ENCODE results near the gene MAOA.
"Not testable (repeated sequence)": the region's sequence is repeated elsewhere in the genome, so short reads cannot be mapped to it uniquely, and the experiment has no call there.

The MAOA gene

GRCh38 chrX:43718546-43718945, 62.4 kb downstream of the MAOA start:
- DNase-seq, result no peak

DNA sequence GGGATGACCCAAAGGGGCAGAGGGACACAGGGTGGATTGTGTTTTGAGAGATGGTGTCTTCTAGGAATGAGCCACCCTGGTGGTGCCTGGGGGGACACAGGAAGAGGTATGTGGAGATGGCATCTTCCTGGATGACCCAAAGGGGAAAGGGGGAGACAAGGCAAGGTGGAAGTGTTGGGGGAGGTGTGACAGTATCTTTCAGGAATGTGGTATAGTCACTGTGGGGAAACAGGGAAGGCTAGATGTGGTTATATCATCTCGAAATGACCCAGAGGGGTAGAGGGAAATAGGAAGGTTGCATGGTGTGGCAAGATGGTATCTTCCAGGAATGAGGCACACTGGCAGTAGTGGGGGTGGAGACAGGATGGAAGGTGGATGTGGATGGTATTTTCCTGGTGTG, 62.9 kb downstream of the MAOA start:
- no peak for DNase-seq

GRCh38 chrX:43720082-43720481, 64.0 kb downstream of the MAOA start:
- DNase-seq, result no peak

GRCh38 chrX:43720961-43721360, 64.9 kb downstream of the MAOA start:
- DNase-seq, result no peak

DNA sequence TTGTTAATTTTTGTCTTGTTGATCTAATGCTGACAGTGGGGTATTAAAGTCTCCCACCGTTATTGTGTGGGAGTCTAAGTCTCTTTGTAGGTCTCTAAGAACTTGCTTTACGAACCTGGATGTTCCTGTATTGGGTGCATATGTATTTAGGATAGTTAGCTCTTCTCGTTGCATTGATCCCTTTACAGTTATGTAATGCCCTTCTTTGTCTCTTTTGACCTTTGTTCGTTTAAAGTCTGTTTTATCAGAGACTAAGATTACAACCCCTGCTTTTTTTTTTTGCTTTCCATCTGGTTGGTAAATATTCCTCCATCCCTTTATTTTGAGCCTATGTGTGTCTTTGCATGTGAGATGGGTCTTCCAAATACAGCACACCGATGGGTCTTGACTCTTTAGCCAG, 69.1 kb downstream of the MAOA start:
- not testable (repeated sequence) for DNase-seq

DNA sequence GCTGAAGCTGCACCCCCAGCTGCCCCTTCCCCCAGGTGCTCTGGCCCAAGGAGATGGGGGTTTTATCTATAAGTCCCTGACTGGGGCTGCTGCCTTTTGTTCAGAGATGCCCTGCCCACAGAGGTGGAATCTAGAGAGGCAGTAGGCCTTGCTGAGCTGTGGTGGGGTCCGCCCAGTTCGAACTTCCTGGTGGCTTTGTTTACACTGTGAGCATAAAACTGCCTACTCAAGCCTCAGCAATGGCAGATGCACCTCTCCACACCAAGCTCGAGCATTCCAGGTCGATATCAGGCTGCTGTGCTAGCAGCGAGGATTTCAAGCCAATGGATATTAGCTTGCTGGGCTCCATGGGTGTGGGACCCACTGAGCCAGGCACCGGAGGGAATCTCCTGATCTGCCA, 71.2 kb downstream of the MAOA start:
- DNase-seq, result not testable (repeated sequence)

DNA sequence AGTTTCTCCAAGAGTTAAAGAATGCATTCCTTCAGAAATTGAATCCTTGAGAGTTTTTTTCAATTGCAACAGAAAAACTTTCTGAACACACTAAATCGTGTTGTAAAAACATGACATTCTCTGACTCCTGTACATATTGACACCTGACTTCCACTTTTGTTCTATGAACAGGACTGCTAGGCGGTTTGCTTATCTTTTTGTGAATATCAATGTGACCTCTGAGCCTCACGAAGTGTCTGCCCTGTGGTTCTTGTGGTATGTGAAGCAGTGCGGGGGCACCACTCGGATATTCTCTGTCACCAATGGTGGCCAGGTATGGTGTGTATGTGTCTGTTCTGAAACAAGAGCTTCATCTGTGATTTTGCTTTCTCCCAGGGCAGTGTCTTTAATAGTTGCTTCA, 71.9 kb downstream of the MAOA start:
- DNase-seq, result no peak

- DNase-seq, result no peak
Observed at GRCh38 chrX:43728966-43729365, 72.9 kb downstream of the MAOA start.

GRCh38 chrX:43731086-43731485, 75.0 kb downstream of the MAOA start:
- no peak for DNase-seq

DNA sequence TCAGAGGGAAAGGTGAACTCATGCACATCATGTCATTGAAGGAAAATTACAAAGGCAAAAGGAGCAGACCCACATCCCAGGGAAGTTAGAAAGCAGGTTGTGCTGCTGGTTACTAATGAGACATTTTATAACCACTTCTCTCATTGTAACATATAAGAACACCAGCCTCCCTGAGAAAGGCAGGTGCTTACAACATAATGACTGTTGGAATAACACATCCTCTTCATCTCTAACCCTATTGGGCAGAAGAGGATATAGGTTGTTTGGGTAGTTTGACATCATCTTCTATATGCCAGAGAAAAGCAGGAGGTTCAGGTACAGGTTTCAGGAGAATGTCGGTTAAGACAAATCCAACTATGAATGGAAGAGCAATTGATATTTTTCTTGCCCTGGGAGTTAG, 77.6 kb downstream of the MAOA start:
- DNase-seq, result no peak

GRCh38 chrX:43734444-43734843, 78.3 kb downstream of the MAOA start:
- DNase-seq, result no peak

GRCh38 chrX:43735534-43735933, 79.4 kb downstream of the MAOA start:
- no peak for DNase-seq

- DNase-seq, result no peak
Observed at GRCh38 chrX:43735957-43736356, 79.9 kb downstream of the MAOA start.

GRCh38 chrX:43741843-43742573, 85.9 kb downstream of the MAOA start:
- DNase-seq, result no peak

DNA sequence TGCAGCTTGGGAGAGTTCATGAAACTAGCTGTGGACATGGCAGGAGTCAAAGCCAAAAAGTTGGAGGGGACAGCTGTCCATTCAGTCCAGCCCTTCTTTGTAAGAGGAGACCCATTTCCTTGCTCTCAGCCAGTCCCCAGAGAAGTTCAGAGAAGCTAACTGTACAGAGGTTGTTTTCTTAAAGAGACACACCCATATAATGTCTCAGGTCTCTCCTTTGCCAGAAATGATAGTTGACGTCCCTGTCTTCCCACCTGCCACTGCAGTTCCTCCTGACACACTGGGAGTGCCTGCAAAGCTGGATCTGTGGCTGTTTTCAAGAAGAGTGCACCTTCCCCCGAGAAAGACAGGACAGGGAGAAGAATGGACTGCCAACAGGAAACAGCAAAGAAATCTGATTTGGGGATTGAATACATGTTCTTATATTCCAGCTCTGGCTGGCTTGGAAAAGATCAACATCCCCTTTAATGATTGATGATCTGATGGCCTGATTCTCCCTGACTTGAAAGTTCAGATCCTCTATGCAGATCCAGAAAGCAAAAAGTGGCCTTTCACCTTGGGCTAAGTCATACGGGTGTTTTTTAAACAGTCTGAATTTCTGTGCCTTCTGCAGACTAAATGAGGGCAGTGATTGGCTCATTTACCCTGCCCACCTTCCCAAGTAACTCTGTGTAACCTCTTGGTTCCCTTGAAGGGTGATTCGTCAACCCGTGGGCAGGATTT, 87.2 kb downstream of the MAOA start:
- DNase-seq, result no peak

DNA sequence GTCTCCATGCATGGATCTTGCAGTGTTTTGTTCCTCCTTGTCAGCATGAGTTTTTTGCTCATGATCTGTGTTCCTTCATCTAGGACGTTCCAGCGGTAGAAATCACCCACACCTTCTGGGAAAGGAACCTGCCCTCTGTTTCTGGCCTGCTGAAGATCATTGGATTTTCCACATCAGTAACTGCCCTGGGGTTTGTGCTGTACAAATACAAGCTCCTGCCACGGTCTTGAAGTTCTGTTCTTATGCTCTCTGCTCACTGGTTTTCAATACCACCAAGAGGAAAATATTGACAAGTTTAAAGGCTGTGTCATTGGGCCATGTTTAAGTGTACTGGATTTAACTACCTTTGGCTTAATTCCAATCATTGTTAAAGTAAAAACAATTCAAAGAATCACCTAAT, 88.2 kb downstream of the MAOA start:
- DNase-seq, result no peak

DNA sequence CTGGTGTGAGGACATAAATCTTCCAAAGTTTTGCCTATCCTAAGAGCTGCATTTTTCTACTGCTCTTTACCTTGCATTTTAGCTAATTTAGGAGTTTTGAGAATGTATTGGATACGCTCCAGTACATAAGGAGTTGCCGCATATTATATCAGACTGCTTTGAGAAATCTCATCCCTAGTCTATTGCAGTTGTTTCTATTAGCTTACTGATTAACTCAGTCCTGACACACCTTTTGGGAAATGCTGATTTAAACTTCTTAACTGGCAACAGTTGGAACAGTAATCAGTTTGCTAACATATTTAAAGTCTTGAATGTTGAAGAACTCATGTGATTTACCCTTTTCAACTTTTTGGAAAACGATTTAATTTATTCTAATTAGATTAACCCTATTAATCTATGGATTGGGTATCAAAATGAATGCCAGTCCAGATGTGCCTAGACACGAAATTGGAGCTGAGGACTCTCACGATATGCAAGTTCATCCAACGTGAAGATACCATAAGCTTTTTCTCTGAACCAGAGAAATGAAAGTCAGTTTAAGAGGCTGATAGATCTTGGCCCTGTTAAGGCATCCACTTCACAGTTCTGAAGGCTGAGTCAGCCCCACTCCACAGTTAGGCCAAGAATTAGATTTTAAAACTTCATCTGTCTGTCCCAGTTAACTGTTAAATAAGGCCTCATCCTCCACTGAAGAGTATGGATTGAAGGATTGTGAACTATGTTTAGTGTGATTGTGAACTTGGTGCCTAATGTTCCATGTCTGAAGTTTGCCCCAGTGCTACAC, 90.0 kb downstream of the MAOA start:
- no peak for DNase-seq

GRCh38 chrX:43747476-43747875, 91.4 kb downstream of the MAOA start:
- DNase-seq, result no peak

- peak; percentile 5 for DNase-seq
Observed at GRCh38 chrX:43750248-43750676, 94.2 kb downstream of the MAOA start.

DNA sequence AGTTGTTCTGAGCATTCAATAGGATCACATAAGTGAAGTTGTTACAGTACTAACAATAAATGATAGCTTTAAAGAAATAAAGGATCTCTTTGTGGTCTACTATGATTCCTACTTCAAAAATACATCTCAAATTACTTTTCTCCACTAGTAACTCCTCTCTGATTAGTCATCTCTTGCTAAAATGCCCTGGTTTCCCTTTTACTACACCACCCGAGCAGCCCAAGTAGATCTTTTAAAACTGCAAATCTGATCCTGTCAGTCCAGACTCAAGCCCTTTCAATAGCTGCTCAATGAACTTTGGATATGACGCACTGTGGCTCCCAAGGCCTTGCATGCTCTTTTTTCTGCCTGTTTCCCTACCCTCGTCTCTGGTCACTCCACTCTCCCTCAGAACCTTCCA, 97.5 kb downstream of the MAOA start:
- no peak for DNase-seq

GRCh38 chrX:43756076-43756475, 100.0 kb downstream of the MAOA start:
- no peak for DNase-seq

- DNase-seq, result no peak
Observed at GRCh38 chrX:43758044-43758443, 101.9 kb downstream of the MAOA start.

DNA sequence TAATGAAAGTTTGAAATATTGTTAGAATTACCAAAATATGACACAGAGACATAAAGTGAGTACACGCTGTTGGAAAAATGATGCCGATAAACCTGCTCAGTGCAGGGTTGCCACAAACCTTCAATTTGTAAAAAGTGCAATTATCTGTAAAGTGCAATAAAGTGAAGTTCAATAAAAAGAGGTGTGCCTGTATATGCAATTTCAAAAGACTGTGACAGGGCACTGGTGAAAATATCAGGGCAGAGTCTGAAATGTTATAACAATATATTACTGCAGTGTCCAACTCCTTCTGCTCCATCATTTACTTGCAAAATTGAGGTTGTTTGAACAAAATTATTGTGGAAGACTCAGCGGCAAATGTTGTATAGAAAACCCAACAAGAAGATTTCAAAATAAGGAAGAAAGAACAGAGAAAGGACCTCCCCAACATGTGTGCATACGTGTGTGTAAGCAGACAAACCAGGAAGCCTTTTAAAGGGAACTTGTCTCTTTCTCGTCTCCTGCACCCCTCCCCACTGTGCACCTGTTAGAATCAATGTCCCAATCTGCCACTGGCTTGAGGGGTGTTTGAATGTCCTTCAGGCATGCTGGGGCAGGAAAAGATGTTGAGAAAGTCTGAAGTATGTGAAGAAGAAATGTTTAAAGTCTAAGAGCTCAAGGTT, 130.0 kb downstream of the MAOA start:
- DNase-seq, result no peak
